ENCODE results near the gene SENP8.
"Not testable (repeated sequence)": the region's sequence is repeated elsewhere in the genome, so short reads cannot be mapped to it uniquely, and the experiment has no call there.

GRCh38 chr15:72171978-72172377, 53.8 kb downstream of the SENP8 start:
- TF ChIP-seq, protein P1, sequence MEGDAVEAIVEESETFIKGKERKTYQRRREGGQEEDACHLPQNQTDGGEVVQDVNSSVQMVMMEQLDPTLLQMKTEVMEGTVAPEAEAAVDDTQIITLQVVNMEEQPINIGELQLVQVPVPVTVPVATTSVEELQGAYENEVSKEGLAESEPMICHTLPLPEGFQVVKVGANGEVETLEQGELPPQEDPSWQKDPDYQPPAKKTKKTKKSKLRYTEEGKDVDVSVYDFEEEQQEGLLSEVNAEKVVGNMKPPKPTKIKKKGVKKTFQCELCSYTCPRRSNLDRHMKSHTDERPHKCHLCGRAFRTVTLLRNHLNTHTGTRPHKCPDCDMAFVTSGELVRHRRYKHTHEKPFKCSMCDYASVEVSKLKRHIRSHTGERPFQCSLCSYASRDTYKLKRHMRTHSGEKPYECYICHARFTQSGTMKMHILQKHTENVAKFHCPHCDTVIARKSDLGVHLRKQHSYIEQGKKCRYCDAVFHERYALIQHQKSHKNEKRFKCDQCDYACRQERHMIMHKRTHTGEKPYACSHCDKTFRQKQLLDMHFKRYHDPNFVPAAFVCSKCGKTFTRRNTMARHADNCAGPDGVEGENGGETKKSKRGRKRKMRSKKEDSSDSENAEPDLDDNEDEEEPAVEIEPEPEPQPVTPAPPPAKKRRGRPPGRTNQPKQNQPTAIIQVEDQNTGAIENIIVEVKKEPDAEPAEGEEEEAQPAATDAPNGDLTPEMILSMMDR (IDR thresholded peaks at IDR 0.05) = not testable (repeated sequence)
- not testable (repeated sequence) for TF ChIP-seq EP300, POLR2A (IDR thresholded peaks at IDR 0.05)

All from tibial nerve (tissue), 4 donors.